GM19463 (cell line): ENCODE results near the gene TMEM161A.
"Not testable (repeated sequence)": the region's sequence is repeated elsewhere in the genome, so short reads cannot be mapped to it uniquely, and the experiment has no call there.

Source experiments
- ATAC-seq: cut with Tn5 transposase; IDR thresholded peaks from one replicate; pipeline ENCODE4 v1.9.1; 2021; ENCODE audit warnings: mild to moderate bottlenecking, moderate library complexity; ENCODE audit not compliant: unreplicated experiment

Gene TMEM161A

DNA sequence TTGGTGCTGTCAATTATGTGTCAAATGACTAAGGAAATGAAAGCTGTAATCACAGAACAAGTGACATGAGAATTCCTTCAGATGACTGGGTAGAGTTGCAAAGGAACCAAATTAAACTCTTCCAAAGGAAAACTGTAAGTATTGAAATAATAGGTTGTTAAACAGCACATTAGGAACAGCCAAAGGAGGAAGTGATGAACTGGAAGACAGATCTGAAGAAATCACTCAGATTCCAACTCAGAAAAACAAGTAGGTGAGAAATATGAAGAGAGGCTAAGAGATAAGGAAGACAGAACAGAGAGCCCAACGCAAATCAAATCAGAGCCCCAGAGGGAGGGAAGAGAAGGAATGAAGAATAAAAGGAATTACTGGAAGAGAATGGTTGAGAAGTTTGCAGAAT lies 15.4 kb downstream of the TMEM161A start:
- no peak for ATAC-seq

GRCh38 chr19:19121371-19121770 lies 16.9 kb downstream of the TMEM161A start:
- ATAC-seq = no peak

DNA sequence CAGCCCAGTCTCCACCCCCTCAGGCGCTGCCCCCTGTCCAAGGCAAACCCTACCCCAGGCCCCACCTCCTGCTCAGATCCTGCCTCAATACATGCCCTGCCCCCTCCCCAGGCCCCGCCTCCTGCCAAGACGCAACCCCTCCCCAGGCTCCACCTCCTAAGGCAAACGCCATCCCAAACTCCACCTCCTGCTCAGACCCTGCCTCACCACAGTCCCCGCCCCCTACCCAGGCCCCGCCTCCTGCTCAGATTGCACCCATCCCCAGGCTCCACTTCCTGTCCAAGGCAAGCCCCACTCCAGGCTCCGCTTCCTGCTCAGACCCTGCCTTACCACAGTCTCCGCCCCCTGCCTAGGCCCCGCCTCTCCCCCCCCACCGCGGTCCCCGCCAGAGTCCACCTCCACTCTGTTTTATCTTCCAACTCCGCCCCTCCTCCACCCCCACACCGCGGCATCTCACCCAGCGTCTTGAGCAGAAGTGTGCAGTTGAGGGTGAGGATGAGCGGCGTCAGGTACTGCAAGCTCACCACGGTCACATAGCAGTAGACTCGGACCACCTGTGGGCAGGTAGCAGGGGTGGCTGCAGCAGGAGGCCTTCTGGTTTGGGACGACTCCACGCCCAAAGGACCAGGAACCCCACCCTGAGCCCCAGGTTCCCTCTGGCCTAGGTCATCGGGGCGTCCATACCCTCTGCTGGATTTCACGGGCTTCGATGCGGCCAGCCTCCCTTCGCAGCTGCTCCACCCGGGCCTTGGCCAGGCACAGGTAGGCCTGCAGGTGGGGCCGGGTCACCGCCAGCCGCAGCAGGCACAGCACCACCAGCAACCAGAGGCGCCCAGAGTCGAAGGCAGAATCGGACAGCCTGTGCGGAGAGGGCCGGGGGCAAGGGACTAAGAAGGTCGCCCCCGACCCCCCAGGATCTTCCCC lies 17.7 kb downstream of the TMEM161A start:
- ATAC-seq = no peak

- ATAC-seq = no peak
Observed at GRCh38 chr19:19119325-19120237, 18.7 kb downstream of the TMEM161A start.

GRCh38 chr19:19115954-19116353 lies 22.3 kb downstream of the TMEM161A start:
- no peak for ATAC-seq

DNA sequence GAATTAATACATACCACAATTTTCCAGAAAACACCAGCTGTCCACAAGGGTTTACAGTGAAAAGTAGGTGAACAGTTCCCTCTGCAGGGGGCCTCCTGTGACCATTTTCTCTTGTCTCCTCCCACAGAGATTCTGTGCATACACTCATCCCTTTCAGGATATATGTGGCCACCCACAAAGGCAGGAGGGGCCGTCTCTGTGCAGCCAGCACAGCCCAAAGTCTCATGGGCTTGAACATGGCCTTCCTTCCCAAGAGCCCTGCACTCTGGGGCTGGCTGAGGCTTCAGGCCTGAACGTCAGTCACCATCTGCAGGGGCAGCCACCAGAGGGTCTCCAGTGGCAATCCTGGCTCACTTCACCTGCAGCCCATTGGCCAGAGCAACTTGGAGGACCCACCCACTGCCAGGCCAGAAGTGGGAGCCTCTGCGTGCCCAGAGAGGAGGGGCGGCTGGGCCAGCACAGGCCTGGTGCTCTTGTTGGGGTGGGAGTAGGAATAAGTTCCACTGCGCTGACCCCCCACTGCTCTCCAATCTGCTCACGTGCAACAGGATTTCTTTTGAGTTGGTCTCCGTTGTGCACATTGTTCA lies 25.1 kb downstream of the TMEM161A start:
- no peak for ATAC-seq

DNA sequence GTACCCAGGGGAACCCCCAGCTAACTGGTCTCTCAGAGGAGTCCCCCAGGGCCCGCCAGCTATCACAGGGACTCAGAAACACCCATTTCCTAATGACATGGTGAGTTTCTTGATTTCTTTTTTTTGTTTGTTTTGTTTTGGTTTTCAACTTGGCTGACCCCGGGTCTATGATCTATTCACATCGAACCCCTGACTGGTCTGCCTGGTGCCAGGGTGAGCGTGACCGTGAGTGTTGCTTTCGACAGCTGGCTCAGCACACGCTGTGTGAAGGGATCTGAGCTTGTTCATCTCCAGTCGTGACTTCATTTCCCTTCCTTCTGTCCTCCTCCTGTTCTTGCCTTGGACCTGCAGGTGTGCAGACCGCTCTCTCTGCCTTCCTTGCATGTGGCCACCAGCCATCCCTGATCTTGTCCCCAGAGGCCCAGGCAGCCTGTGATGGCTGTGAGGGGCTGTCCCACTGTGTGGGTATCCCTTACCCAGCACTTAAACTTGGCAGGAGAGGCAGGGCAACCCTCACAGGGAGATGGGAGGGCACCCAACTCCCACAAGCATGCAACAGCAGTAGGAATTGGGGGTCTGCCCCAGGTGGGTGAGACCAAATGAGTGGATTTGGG lies 26.2 kb downstream of the TMEM161A start:
- ATAC-seq = no peak

DNA sequence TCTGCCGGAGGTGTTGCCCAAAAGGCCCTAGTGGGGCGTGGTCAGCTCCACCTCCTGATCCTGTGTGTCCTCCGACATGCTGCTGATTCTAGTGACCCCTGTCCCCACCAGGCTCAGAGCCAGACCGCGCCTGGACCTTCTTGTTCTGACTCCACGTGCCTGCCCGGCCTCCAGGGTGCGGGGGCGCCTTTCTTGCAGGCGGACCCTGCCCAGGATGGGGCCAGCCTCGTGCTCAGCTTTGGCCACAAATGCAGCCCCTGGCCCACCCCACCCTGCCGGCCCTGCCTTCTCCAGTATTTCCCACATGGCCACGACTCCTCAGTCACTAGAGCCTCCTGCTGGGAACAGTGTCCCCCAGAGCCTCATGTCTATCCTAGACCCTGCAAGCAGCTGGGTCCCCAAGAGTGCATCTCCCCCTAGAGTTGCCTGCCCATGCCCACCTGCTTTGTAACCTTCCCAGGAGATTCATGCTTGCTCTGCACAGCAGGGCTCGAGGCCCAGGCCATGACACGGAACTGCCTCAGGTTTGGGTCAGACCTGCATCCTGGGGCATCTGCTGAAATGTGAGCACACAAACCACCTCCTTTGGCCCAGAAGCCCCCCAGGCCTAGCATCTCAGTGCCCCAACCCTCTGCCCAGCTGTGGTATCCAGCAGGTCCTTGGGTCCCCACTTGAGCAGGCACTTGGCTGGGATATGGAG lies 27.0 kb downstream of the TMEM161A start:
- no peak for ATAC-seq

- ATAC-seq = no peak
Observed at GRCh38 chr19:19110410-19111135, 27.7 kb downstream of the TMEM161A start.

GRCh38 chr19:19109601-19110000 lies 28.7 kb downstream of the TMEM161A start:
- no peak for ATAC-seq

- ATAC-seq = no peak
Observed at GRCh38 chr19:19107654-19108053, 30.6 kb downstream of the TMEM161A start.

DNA sequence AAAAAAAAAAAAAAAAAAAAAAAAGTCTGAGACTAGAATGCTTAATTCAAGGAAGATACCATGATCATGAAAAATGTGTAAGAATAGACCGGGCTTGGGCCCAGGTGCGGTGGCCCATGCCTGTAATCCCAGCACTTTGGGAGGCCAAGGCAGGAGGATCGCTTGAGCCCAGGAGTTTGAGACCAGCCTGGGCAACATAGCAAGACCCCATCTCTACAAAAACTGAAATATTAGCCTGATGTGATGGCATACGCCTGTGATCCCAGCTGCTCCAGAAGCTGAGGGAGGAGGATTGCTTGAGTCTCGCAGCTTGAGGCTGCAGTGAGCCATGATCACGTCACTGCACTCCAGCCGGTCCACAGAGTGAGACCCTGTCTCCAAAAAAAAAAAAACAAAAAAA lies 31.3 kb downstream of the TMEM161A start:
- not testable (repeated sequence) for ATAC-seq

DNA sequence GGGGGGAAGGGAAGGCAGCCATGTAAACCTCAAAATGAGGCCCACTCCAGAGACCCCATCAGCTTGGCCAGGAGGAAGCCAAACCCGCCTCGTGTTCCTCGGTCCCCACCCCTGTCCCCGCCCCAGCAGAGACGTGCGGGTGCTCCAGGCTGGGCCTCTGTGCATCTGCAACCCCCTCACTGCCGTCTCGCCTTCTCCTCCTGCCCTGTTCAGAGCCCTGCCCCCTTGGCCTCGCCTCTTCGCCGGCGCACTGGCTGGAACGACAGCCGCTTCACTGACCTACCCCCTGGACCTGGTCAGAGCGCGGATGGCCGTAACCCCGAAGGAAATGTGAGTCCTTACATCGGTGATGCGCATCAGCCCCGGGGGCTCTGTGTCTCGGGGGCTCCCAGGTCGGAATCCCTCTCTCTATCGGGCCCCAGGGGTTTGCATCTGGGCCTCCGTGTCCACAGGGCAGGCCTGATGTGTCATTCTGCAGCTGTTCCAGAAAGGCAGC lies 32.2 kb downstream of the TMEM161A start:
- ATAC-seq = no peak

GRCh38 chr19:19105365-19106055 lies 32.8 kb downstream of the TMEM161A start:
- no peak for ATAC-seq

- ATAC-seq = no peak
Observed at GRCh38 chr19:19103167-19103566, 35.1 kb downstream of the TMEM161A start.

DNA sequence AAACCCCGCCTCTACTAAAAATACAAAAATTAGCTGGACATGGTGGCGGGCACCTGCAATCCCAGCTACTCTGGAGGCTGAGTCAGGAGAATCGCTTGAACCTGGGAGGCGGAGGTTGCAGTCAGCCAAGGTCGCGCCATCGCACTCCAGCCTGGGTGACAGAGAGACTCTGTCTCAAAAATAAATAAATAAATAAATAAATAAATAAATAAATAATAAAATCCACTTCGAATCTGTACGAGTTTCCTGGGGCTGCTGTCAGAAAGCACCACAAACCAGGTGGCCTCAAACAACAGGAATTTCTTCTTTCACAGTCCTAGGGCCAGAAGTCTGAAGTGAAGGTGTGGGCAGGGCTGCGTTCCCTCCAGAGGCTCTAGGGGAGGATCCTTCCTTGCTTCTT lies 35.7 kb downstream of the TMEM161A start:
- not testable (repeated sequence) for ATAC-seq

DNA sequence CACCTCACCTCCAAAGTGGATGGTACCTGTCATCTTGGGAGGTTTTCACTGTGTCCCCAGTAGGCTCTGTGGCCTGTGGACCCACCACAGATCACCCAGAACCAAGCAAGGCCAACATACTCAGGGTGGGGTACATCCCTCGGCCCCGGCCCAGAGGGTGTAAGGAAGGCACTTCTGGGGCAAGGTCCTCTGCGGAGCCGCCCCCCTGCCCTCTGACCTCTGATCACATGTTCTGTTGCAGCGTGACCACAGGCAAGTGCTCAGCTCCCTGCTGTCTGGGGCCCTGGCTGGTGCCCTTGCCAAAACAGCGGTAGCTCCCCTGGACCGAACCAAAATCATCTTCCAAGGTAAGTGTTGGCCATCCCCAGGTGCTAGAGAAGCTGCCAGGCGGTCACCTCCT lies 36.7 kb downstream of the TMEM161A start:
- no peak for ATAC-seq

GRCh38 chr19:19098703-19099632 lies 39.3 kb downstream of the TMEM161A start:
- no peak for ATAC-seq
